OCI-LY1 (cell line): ENCODE results near the gene CEBPZ.

Experiments
- EZH2 ChIP-seq: fragments of 200-600 bp; sonication (generic), shearing (Covaris generic); IDR thresholded peaks from 2 replicates; pipeline ENCODE4 v1.8.0; 2017; ENCODE audit warnings: borderline replicate concordance, mixed run types, mild to moderate bottlenecking, antibody characterized with exemption, low read length, moderate library complexity, mixed read lengths
- TF ChIP-seq, protein P1 (sequence below): fragments of 200-600 bp; sonication (generic), shearing (Covaris generic); IDR thresholded peaks from 2 replicates; pipeline ENCODE4 v1.5.1; 2017; ENCODE audit warnings: mild to moderate bottlenecking, antibody characterized with exemption, low read length, moderate library complexity, mixed read lengths

DNA sequence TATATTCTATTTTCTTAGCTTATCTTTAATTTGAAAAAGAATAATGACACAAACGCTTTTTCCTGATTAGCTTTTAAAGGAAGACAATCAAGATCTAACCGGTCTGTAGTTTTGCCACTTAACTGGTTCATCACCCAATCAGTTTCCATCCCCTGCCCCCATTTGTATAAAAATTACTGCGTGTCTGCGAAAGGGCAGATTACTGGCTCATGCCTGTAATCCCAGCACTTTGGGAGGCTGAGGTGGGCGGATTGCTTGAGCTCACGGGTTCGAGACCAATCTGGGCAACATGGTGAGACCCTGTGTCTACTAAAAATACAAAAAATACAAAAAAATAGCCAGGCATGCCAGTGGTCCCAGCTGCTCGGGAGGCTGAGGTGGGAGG, 32.7 kb downstream of the CEBPZ start:
- TF ChIP-seq, protein P1, sequence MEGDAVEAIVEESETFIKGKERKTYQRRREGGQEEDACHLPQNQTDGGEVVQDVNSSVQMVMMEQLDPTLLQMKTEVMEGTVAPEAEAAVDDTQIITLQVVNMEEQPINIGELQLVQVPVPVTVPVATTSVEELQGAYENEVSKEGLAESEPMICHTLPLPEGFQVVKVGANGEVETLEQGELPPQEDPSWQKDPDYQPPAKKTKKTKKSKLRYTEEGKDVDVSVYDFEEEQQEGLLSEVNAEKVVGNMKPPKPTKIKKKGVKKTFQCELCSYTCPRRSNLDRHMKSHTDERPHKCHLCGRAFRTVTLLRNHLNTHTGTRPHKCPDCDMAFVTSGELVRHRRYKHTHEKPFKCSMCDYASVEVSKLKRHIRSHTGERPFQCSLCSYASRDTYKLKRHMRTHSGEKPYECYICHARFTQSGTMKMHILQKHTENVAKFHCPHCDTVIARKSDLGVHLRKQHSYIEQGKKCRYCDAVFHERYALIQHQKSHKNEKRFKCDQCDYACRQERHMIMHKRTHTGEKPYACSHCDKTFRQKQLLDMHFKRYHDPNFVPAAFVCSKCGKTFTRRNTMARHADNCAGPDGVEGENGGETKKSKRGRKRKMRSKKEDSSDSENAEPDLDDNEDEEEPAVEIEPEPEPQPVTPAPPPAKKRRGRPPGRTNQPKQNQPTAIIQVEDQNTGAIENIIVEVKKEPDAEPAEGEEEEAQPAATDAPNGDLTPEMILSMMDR: no peak
- no peak for TF ChIP-seq EZH2
